ENCODE measurements around the gene TOM1L1. TPM values are rescaled to one million over a fixed set of nuclear protein-coding genes. Genes with fewer than 3 reads are reported as not detected.

TOM1L1 gene
- total RNA-seq, 1 donor from 2014 or later, result 71.4 TPM

DNA sequence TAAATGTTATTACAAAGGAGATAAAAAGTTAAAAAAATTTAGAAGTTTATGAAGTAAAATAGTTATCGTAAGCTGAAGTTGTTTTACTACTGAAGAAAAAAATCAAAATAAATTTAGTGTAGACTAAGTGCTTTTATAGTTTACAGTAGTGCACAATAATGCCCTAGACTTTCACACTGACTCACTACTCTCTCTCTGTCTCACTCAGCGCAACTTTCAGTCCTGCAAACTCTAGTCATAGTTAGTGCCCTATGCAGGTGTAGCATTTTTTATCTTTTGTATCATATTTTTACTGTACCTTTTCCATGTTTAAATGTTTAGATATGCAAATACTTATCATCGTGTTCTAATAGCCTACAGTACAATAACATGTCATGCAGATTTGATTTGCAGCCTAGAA is 17.7 kb upstream of the TOM1L1 start:
- DNase-seq (ENCODE audit: low read depth), result no peak
- no peak overlapping the region for H3K4me3 ChIP-seq (ENCODE audit: low read depth, low read length)
- TF ChIP-seq, protein P1, sequence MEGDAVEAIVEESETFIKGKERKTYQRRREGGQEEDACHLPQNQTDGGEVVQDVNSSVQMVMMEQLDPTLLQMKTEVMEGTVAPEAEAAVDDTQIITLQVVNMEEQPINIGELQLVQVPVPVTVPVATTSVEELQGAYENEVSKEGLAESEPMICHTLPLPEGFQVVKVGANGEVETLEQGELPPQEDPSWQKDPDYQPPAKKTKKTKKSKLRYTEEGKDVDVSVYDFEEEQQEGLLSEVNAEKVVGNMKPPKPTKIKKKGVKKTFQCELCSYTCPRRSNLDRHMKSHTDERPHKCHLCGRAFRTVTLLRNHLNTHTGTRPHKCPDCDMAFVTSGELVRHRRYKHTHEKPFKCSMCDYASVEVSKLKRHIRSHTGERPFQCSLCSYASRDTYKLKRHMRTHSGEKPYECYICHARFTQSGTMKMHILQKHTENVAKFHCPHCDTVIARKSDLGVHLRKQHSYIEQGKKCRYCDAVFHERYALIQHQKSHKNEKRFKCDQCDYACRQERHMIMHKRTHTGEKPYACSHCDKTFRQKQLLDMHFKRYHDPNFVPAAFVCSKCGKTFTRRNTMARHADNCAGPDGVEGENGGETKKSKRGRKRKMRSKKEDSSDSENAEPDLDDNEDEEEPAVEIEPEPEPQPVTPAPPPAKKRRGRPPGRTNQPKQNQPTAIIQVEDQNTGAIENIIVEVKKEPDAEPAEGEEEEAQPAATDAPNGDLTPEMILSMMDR (conservative IDR thresholded peaks at IDR 0.05; ENCODE audit: low read depth, low read length), result no peak

DNA sequence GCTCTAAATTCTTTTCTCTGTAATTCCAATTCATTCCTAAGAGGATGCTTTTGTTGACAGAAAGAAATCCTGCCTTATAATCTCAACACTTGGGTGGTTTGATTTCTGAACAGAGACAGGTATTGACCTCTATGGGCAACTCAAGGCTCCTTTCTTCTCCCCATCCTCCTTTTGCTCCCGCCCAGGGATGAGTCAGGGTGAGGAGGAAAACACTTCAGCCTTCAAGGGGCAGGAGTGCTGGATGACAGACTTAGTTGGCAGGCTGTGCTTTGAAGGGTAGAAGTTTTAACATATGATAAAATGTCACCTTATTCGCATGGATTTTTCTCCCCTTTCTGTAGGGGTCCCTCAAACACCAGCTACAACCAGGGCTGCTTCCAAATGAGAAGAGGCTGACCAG is 16.7 kb upstream of the TOM1L1 start:
- DNase-seq (ENCODE audit: low read depth), result no peak
- H3K4me3 ChIP-seq (ENCODE audit: low read depth, low read length), result no peak overlapping the region
- TF ChIP-seq, protein P1 (conservative IDR thresholded peaks at IDR 0.05; ENCODE audit: low read depth, low read length), result no peak

DNA sequence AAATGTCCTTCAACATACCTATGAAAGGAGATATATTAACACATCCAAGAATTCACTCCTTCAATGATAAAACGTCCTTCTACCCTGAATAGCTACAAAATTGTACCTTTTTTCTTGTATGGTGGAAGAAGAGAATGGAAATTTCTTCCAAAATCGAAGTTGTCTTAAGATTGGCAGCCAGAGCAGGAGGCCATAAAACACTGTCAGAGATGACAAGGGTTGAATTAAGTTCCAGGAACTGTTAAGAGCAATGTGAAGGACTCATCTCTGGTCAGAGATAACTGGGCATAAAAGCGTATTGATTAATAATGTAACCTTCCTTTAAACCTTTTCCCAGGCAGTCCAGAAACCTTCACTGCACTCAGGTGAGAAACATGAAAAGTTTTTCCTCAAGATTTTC is 12.9 kb upstream of the TOM1L1 start:
- H3K4me3 ChIP-seq (ENCODE audit: low read depth, low read length), result no peak overlapping the region

DNA sequence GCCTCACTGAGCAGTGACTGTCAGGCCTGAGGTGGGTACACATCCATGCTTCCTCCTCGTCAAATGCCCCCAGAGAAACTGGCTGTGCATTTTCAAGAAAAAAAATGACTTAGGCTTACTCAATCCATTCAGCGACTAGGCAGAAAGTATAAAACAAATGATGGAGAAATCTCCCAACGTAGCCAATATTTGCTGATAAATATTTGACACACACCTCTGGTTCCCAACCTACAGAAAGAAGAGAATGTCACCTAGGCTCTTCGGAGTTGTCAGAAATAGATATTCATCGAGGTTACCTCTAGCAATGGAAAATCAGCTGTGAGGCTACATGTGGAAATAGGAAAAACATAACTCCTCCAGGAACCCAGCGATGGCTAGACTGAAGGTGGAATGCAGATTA is 12.4 kb upstream of the TOM1L1 start:
- TF ChIP-seq, protein P1 (conservative IDR thresholded peaks at IDR 0.05; ENCODE audit: low read depth, low read length), result no peak
- no peak overlapping the region for H3K4me3 ChIP-seq (ENCODE audit: low read depth, low read length)
- no peak for DNase-seq (ENCODE audit: low read depth)

More for the DNA sequence above, 12.9 kb upstream of the TOM1L1 start:
- DNase-seq (ENCODE audit: low read depth), result no peak
- TF ChIP-seq, protein P1 (conservative IDR thresholded peaks at IDR 0.05; ENCODE audit: low read depth, low read length), result no peak

DNA sequence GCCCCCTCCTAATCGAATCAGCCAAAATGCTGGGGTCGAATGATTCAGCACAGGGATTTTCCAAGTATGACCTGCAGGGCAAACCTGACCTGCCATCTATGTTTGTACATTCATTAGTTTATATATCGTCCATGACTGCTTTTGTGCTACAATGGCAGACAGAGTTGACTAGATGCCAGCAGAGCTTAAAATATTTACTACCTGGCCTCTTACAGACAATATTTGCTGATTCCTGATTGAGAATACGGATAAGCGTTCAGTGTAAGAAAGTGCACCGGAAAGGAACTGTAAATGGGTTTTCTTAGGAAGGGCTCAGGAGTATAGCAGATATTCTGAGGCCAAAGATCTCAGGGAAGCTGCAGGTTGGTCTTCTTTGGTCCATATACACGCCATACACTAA is 11.7 kb upstream of the TOM1L1 start:
- TF ChIP-seq, protein P1 (conservative IDR thresholded peaks at IDR 0.05; ENCODE audit: low read depth, low read length), result no peak
- no peak for DNase-seq (ENCODE audit: low read depth)
- H3K4me3 ChIP-seq (ENCODE audit: low read depth, low read length), result no peak overlapping the region

DNA sequence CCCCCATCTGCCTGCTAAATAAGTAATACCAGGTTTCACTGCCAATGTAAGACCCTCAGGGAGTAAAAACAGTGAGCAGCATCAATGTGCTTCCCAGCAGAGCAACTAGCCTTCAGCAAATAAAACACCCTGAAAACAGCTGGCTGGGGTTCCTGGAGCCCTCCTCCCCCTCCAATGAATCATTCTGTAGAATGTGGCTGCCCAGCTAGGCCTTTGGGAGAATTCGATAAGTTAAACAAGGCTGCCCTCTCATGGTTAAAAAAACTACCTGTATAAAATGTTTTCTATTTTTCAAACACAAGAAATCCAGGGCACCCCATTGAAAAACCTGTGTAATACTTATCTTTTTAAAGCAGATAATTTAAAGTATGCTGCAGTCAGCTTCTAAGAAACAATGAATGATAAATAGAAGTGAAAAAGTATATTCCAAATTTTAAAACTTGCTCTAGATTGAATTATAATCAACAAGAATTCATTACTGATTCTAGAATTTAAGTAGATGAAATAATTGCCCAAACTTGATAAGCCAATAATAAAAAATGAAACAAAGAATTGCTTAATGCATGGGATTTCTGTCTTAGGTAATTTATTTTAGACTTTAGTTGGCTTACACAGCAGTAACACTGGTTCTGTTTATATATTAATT is 9.4 kb upstream of the TOM1L1 start:
- no peak overlapping the region for H3K4me3 ChIP-seq (ENCODE audit: low read depth, low read length)
- DNase-seq (ENCODE audit: low read depth), result no peak
- TF ChIP-seq, protein P1 (conservative IDR thresholded peaks at IDR 0.05; ENCODE audit: low read depth, low read length), result peak; percentile 62

DNA sequence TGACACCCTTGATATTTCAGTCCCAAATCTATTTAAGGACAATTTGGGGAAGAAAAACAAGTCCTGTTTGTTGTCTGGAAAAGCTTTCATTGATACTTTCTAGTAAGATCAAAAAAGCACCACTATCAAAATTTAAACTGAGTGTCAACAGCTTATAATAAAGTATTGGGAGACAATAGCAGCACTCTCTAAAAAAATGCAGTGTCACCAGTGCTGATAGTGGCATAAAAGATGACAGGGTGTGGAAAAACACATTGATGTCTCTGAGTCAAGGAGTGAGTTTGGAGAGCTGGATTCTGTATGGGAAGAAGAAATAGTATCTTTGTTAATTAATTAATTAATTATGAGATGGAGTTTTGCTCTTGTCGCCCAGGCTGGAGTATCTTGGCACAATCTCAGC is 8.3 kb upstream of the TOM1L1 start:
- no peak overlapping the region for H3K4me3 ChIP-seq (ENCODE audit: low read depth, low read length)
- no peak for DNase-seq (ENCODE audit: low read depth)
- TF ChIP-seq, protein P1 (conservative IDR thresholded peaks at IDR 0.05; ENCODE audit: low read depth, low read length), result no peak
